Measurements from ENCODE around the gene CARD11. TPM values are rescaled to one million over a fixed set of nuclear protein-coding genes. Genes with fewer than 3 reads are reported as not detected.

Gene CARD11
- total and polyA plus RNA-seq, 2 experiments from 2014 or later: 17.7 to 29.0 TPM

DNA sequence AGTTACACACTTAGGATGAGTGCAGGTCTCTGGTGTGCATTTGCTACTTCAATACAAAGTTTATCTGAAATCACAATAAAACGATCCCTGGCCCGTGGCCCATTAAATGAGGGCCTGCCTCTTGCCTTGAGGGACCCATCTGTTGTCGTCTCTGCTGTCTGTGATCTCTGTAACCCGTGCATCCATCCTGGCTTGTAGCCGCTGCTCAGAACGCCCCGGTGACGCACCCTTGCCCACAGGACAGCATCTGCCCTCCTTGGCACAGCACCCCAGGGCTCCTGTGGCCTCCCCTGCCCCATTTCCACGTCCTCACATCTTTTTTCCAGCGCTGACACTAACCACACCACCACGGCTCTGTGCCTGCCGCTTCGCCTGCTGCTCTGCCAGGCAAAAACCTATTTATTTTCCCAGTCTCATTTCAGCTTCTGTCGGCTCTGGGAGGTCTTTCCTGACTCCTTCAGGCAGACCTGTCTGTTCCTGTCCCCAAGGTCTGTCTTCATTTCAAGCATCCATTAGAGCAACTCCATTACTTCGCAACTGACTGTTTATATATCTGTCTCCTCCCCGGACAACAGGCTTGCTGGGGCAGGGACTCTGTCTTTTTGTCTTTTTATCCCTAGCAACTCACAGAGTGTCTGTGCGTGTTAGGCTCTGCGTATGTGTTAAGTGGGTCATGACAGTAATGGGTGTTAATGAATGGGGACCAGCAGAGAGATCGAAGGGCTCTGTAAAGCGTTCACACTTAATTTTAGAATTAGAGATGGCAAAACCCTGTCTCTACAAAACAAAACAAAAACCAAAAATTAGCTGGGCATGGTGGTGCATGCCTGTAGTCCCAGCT is 16.4 kb downstream of the CARD11 start:
- peaks cover 18% of the 10 kb centered on the region for H3K4me1 Mint-ChIP-seq
- DNase-seq (ENCODE audit: low spot score) (no peak), ATAC-seq (no peak)
- peaks cover 15% of the 10 kb centered on the region for H3K36me3 Mint-ChIP-seq (ENCODE audit: low read depth)
- Histone ChIP-seq H3K4me2 (no peak overlapping the region), H2AFZ (no peak overlapping the region), H3F3A (replicated peaks; ENCODE audit: low read depth) (no peaks in the 10 kb centered on the region), H3K4me3 (no peak overlapping the region), H3K79me2 (replicated peaks; ENCODE audit: insufficient read depth) (peaks cover 22% of the 10 kb centered on the region; the same call in 1 of the 2 replicates), H3K36me3 (ENCODE audit: insufficient read depth) (no peaks in the 10 kb centered on the region), H3K27ac (ENCODE audit: low read depth) (no peak overlapping the region), H3K4me1 (ENCODE audit: insufficient read depth) (peaks cover 12% of the 10 kb centered on the region), H4K20me1 (replicated peaks; ENCODE audit: insufficient read depth) (no peaks in the 10 kb centered on the region; the same call in 1 of the 2 replicates), H3K27me3 (ENCODE audit: insufficient read depth) (no peaks in the 10 kb centered on the region), H3K9me2 (ENCODE audit: insufficient read depth) (no peaks in the 10 kb centered on the region)
- no peaks in the 10 kb centered on the region for H3K27me3 Mint-ChIP-seq (ENCODE audit: insufficient read depth, low read depth, poor library complexity)
- H3K4me3 Mint-ChIP-seq: no peak overlapping the region
- no peak for TF ChIP-seq ZNF114 (CRISPR knock-in tag; IDR thresholded peaks at IDR 0.05)
- no peak for TF ChIP-seq EZH2phosphoT487 (IDR thresholded peaks at IDR 0.05; ENCODE audit: unreplicated experiment)
- TF ChIP-seq, protein P1, sequence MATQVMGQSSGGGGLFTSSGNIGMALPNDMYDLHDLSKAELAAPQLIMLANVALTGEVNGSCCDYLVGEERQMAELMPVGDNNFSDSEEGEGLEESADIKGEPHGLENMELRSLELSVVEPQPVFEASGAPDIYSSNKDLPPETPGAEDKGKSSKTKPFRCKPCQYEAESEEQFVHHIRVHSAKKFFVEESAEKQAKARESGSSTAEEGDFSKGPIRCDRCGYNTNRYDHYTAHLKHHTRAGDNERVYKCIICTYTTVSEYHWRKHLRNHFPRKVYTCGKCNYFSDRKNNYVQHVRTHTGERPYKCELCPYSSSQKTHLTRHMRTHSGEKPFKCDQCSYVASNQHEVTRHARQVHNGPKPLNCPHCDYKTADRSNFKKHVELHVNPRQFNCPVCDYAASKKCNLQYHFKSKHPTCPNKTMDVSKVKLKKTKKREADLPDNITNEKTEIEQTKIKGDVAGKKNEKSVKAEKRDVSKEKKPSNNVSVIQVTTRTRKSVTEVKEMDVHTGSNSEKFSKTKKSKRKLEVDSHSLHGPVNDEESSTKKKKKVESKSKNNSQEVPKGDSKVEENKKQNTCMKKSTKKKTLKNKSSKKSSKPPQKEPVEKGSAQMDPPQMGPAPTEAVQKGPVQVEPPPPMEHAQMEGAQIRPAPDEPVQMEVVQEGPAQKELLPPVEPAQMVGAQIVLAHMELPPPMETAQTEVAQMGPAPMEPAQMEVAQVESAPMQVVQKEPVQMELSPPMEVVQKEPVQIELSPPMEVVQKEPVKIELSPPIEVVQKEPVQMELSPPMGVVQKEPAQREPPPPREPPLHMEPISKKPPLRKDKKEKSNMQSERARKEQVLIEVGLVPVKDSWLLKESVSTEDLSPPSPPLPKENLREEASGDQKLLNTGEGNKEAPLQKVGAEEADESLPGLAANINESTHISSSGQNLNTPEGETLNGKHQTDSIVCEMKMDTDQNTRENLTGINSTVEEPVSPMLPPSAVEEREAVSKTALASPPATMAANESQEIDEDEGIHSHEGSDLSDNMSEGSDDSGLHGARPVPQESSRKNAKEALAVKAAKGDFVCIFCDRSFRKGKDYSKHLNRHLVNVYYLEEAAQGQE (IDR thresholded peaks at IDR 0.05; ENCODE audit: unreplicated experiment): no peak
- TF ChIP-seq CTCF (conservative IDR thresholded peaks at IDR 0.05; ENCODE audit: low read depth in 2 of 2): no peak
- TF ChIP-seq EZH2 (IDR thresholded peaks at IDR 0.05; ENCODE audit: low read depth, unreplicated experiment): no peak
- TF ChIP-seq ZNF331 (CRISPR knock-in tag; IDR thresholded peaks at IDR 0.05; ENCODE audit: low read depth): no peak
- no peak for TF ChIP-seq POLR2AphosphoS5 (IDR thresholded peaks at IDR 0.05; ENCODE audit: low read depth)
- TF ChIP-seq JUNB (IDR thresholded peaks at IDR 0.05; ENCODE audit: unreplicated experiment): no peak
- no peak for TF ChIP-seq NANOG (IDR thresholded peaks at IDR 0.05; ENCODE audit: borderline replicate concordance)
- no peak for TF ChIP-seq STAT1 (IDR thresholded peaks at IDR 0.05; ENCODE audit: unreplicated experiment)
- TF ChIP-seq CREB1 (CRISPR knock-in tag; IDR thresholded peaks at IDR 0.05; ENCODE audit: low read depth): no peak
- TF ChIP-seq ETS1 (IDR thresholded peaks at IDR 0.05): no peak
- TF ChIP-seq ZNF462 (CRISPR knock-in tag; IDR thresholded peaks at IDR 0.05): no peak
- H3K27ac Mint-ChIP-seq: no peak overlapping the region; the same call in 1 of the 2 replicates
- H3K9me3 Mint-ChIP-seq: peaks cover 9% of the 10 kb centered on the region; the same call in 2 of the 3 replicates
